Parathyroid adenoma (tissue), 2 donors: ENCODE results near the gene CEP72.
"Not testable (repeated sequence)": the region's sequence is repeated elsewhere in the genome, so short reads cannot be mapped to it uniquely, and the experiment has no call there.

ENCODE experiments used
- H2AFZ ChIP-seq: fragments of 300-600 bp; sonication (generic); one replicate; pipeline ENCODE4 v1.7.0; 2017; ENCODE audit warnings: antibody characterized with exemption, mild to moderate bottlenecking
- H3K27ac ChIP-seq: fragments of 300-600 bp; sonication (generic); one replicate; pipeline ENCODE4 v1.7.0; 2017
- H3K27me3 ChIP-seq: fragments of 300-600 bp; sonication (generic); one replicate; pipeline ENCODE4 v1.7.0; 2017; ENCODE audit warnings: low read length; ENCODE audit not compliant: control insufficient read depth, insufficient read depth
- H3K36me3 ChIP-seq: fragments of 300-600 bp; sonication (generic); one replicate; pipeline ENCODE4 v1.7.0; 2017; ENCODE audit warnings: low read length; ENCODE audit not compliant: control insufficient read depth, insufficient read depth
- H3K4me1 ChIP-seq: fragments of 300-600 bp; sonication (generic); one replicate; pipeline ENCODE4 v1.7.0; 2017; ENCODE audit warnings: control low read depth
- H3K4me2 ChIP-seq: fragments of 300-600 bp; sonication (generic); one replicate; pipeline ENCODE4 v1.7.0; 2017; ENCODE audit warnings: low read length
- H3K4me3 ChIP-seq: fragments of 300-600 bp; sonication (generic); one replicate; pipeline ENCODE4 v1.7.0; 2017; ENCODE audit warnings: low read depth, low read length
- H3K79me2 ChIP-seq: fragments of 300-600 bp; sonication (generic); one replicate; pipeline ENCODE4 v1.7.0; 2017; ENCODE audit warnings: control low read depth
- H3K9ac ChIP-seq: fragments of 300-600 bp; sonication (generic); one replicate; pipeline ENCODE4 v1.7.0; 2017; ENCODE audit warnings: mild to moderate bottlenecking
- H3K9me3 ChIP-seq: fragments of 300-600 bp; sonication (generic); one replicate; pipeline ENCODE4 v1.7.0; 2017; ENCODE audit warnings: low read length; ENCODE audit not compliant: control insufficient read depth
- CTCF ChIP-seq: fragments of 300-600 bp; sonication (generic); IDR thresholded peaks from one replicate; pipeline ENCODE4 v1.7.0; 2017; ENCODE audit warnings: antibody characterized with exemption, mild to moderate bottlenecking
- donor health status: primary hyperparathyroidism.

The CEP72 gene

GRCh38 chr5:677131-678101 is 65.3 kb downstream of the CEP72 start:
- TF ChIP-seq CTCF: no peak
- Histone ChIP-seq H3K27ac (no peak overlapping the region), H3K27me3 (no peaks in the 10 kb centered on the region), H3K4me1 (peaks cover 9% of the 10 kb centered on the region), H2AFZ (no peak overlapping the region), H3K4me3 (no peak overlapping the region), H3K9me3 (no peaks in the 10 kb centered on the region), H3K9ac (no peak overlapping the region), H3K79me2 (no peaks in the 10 kb centered on the region), H3K36me3 (no peaks in the 10 kb centered on the region), H3K4me2 (no peak overlapping the region)

DNA sequence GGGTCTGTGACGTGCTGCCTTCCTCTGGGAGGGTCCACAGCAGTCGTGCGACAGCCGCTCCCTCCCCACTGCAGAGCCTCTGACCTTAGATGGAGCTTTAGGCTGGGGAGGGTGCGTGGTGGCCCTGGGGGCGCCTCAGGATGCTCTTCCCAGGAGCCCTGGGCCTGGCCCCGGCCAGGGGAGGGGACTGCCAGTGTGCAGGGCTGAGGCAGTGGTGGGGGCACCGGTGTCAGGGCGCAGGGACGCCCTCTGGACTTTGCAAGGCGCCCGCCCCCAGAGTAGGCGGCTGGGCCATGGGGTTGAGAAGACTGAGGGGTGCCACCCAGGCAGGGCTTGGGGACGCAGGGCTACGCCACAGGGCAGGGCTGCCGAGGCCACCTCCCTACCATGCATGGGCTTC is 66.4 kb downstream of the CEP72 start:
- H3K4me2 ChIP-seq, H3K79me2 ChIP-seq, H3K36me3 ChIP-seq, H3K9ac ChIP-seq, H3K27ac ChIP-seq, H3K27me3 ChIP-seq, H2AFZ ChIP-seq, H3K9me3 ChIP-seq, H3K4me1 ChIP-seq, H3K4me3 ChIP-seq: not testable (repeated sequence)

DNA sequence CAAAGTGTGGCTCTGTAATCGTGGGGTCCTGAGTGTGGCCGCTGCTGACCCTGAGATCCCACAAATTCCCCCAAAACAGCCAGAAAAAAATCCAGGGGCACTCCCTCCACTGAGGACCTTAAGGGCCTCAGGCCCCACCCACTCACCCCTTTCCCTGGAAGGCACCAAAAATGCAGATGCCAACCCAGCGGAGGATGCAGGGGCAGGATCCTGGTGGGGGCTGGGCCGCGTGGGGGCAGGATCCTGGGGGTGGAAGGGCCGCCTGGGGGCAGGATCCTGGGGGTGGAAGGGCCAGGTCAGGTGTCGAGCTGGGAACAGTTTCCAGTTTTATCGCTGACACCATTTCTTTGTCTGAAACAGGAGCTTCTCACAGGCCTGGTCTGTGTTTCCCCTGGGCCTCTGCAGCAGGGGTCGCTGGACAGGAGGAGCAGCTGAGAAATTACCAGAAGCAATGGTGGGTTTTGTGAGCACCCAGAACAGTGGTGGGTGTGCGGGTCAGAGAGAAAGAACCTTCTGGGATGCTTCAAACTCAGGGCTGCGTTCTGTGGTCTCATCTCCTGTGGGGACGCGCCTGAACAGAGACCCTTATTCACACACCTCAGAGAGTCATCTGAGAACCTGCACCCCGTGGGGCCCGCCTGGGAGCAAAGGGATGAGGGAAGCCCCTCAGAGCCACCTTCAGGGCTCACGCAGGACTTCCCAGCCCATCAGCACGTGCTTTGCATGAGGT is 67.2 kb downstream of the CEP72 start:
- H2AFZ ChIP-seq, H3K4me2 ChIP-seq, H3K4me1 ChIP-seq, H3K36me3 ChIP-seq, H3K4me3 ChIP-seq, H3K9me3 ChIP-seq, H3K27ac ChIP-seq, H3K79me2 ChIP-seq, H3K27me3 ChIP-seq, H3K9ac ChIP-seq: not testable (repeated sequence)

GRCh38 chr5:680118-680795 is 68.1 kb downstream of the CEP72 start:
- not testable (repeated sequence) for H3K9ac ChIP-seq, H3K4me2 ChIP-seq, H2AFZ ChIP-seq, H3K9me3 ChIP-seq, H3K4me1 ChIP-seq, H3K79me2 ChIP-seq, H3K27ac ChIP-seq, H3K4me3 ChIP-seq, H3K36me3 ChIP-seq, H3K27me3 ChIP-seq

DNA sequence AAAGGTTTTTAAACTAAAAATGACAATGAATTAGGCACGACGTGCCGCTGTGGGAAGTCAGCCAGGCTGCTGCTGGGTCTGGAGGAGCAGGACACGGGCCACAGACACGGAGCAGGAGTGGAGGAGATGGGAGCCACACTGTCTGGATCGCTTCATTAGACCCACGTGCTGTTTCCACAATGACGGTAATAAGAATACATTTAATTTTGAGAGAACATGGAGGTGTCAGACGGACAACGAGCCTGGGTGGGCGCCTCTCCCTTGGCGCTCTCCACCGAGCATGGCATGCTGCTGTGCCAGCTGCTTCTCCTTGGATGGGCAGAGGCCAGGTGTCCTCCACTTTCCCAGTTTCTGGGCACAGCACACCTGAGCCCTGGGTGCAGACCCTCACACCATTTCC is 68.7 kb downstream of the CEP72 start:
- H3K27me3 ChIP-seq, H3K9ac ChIP-seq, H3K36me3 ChIP-seq, H2AFZ ChIP-seq, H3K4me3 ChIP-seq, H3K4me2 ChIP-seq, H3K4me1 ChIP-seq, H3K79me2 ChIP-seq, H3K9me3 ChIP-seq, H3K27ac ChIP-seq: not testable (repeated sequence)

- not testable (repeated sequence) for H3K27ac ChIP-seq
Observed at GRCh38 chr5:681317-682191, 69.4 kb downstream of the CEP72 start.

DNA sequence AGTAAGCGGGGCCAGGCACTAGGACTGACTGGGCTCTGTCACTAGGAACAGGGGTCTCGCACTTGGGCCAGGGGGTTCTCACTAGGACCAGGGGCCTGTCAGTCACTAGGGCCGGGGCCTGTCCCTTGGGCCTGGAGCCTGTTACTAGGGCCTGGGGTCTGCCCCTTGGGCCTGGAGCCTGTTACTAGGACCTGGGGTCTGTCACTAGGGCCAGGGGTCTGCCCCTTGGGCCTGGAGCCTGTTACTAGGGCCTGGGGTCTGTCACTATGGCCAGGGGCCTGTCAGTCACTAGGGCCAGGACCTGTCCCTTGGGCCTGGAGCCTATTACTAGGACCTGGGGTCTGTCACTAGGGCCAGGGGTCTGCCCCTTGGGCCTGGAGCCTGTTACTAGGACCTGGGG is 70.1 kb downstream of the CEP72 start:
- not testable (repeated sequence) for H3K9ac ChIP-seq, H3K4me1 ChIP-seq, H3K27ac ChIP-seq

More at GRCh38 chr5:681317-682191, 69.4 kb downstream of the CEP72 start:
- not testable (repeated sequence) for H3K4me2 ChIP-seq, H3K27me3 ChIP-seq, H3K36me3 ChIP-seq, H2AFZ ChIP-seq, H3K9ac ChIP-seq, H3K9me3 ChIP-seq, H3K4me3 ChIP-seq, H3K4me1 ChIP-seq, H3K79me2 ChIP-seq

DNA sequence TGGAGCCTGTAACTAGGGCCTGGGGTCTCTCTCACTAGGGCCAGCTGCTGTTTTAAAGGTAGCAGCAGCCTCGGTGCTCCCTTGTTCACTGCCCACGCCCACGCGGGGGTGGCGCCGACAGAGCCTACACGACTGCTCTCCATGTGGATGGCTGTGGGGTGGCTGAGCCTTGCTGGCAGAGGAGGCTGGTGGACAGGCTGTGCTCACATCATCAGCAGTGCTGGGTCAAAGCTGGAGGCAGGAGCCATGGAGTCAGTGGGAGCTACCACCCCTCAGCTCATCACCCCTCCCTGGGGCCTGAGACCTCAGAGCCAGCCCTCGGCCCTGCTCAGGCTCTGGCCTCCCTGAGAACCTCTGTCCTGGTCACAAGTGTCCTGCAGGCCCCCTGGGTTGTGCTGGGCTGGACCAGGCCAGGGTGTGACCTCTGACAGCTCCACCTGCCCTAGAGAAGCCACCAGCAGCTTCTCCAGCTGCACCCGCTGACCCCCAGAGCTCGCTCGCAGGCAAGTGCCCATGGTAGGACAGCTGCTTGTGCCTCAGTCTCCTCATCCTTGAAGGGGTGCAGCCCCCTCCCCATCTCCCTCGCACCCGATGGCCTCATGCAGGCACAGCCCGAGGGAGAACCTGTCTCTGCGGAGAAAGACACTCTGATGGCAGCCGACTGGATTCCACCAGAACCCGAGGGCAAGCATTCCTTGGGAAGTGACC is 70.7 kb downstream of the CEP72 start:
- H3K27ac ChIP-seq, H3K4me3 ChIP-seq, H3K27me3 ChIP-seq, H3K4me1 ChIP-seq, H3K9ac ChIP-seq, H3K4me2 ChIP-seq, H3K79me2 ChIP-seq, H3K36me3 ChIP-seq, H2AFZ ChIP-seq, H3K9me3 ChIP-seq: not testable (repeated sequence)

More for the DNA sequence above, 70.1 kb downstream of the CEP72 start:
- H3K4me3 ChIP-seq, H3K36me3 ChIP-seq, H2AFZ ChIP-seq, H3K79me2 ChIP-seq, H3K27me3 ChIP-seq, H3K9me3 ChIP-seq, H3K4me2 ChIP-seq: not testable (repeated sequence)
